NCI-H748 (cell line): ENCODE results near the gene PGRMC1.
A peak's percentile ranks its signal among the peaks of the same experiment; 100 is the strongest.
"Not testable (repeated sequence)": the region's sequence is repeated elsewhere in the genome, so short reads cannot be mapped to it uniquely, and the experiment has no call there.

Source experiments
- DNase-seq: peaks from one replicate; lab custom pipeline; 2025; ENCODE audit not compliant: unreplicated experiment; lab: John Stamatoyannopoulos, UW

The PGRMC1 gene

GRCh38 chrX:119235872-119236622 lies at the start of gene PGRMC1:
TSS of gene PGRMC1 (plus strand) at chrX:119236285. CDS start at chrX:119236364, 79 bp downstream.
- peak; percentile 91 for DNase-seq

- DNase-seq, result peak; percentile 13
Measured at GRCh38 chrX:119186763-119187162, 49.3 kb upstream of the PGRMC1 start.

GRCh38 chrX:119187298-119187697 lies 48.8 kb upstream of the PGRMC1 start:
- DNase-seq, result no peak

- no peak for DNase-seq
Measured at GRCh38 chrX:119189115-119189514, 47.0 kb upstream of the PGRMC1 start.

- DNase-seq, result no peak
Measured at GRCh38 chrX:119189595-119189994, 46.5 kb upstream of the PGRMC1 start.

- DNase-seq, result no peak
Measured at GRCh38 chrX:119190091-119190681, 45.9 kb upstream of the PGRMC1 start.

- peak; percentile 19 for DNase-seq
Measured at GRCh38 chrX:119190831-119191230, 45.3 kb upstream of the PGRMC1 start.

GRCh38 chrX:119194621-119195020 lies 41.5 kb upstream of the PGRMC1 start:
- peak; percentile 37 for DNase-seq

GRCh38 chrX:119201570-119201969 lies 34.5 kb upstream of the PGRMC1 start:
- no peak for DNase-seq

- DNase-seq, result no peak
Measured at GRCh38 chrX:119206203-119206602, 29.9 kb upstream of the PGRMC1 start.

- not testable (repeated sequence) for DNase-seq
Measured at GRCh38 chrX:119207483-119207882, 28.6 kb upstream of the PGRMC1 start.

- DNase-seq, result no peak
Measured at GRCh38 chrX:119208401-119209057, 27.6 kb upstream of the PGRMC1 start.

- DNase-seq, result not testable (repeated sequence)
Measured at GRCh38 chrX:119210931-119211648, 25.0 kb upstream of the PGRMC1 start.

- DNase-seq, result no peak
Measured at GRCh38 chrX:119211649-119212014, 24.5 kb upstream of the PGRMC1 start.

GRCh38 chrX:119218198-119218597 lies 17.9 kb upstream of the PGRMC1 start:
- peak; percentile 44 for DNase-seq

- no peak for DNase-seq
Measured at GRCh38 chrX:119222932-119223331, 13.2 kb upstream of the PGRMC1 start.

- no peak for DNase-seq
Measured at GRCh38 chrX:119223783-119224182, 12.3 kb upstream of the PGRMC1 start.

- DNase-seq, result peak; percentile 12
Measured at GRCh38 chrX:119226446-119226845, 9.6 kb upstream of the PGRMC1 start.

- DNase-seq, result no peak
Measured at GRCh38 chrX:119228512-119229252, 7.4 kb upstream of the PGRMC1 start.

GRCh38 chrX:119229253-119229615 lies 6.9 kb upstream of the PGRMC1 start:
- DNase-seq, result no peak

GRCh38 chrX:119230850-119231249 lies 5.2 kb upstream of the PGRMC1 start:
- DNase-seq, result no peak
